Forelimb muscle (tissue), 1 donor: ENCODE measurements around the gene GALNTL6. TPM values are rescaled to one million over a fixed set of nuclear protein-coding genes. Genes with fewer than 3 reads are reported as not detected.

Experiments
- DNase-seq: peaks from one replicate; pipeline ENCODE4 v3.0.0-alpha.2; 2013; ENCODE audit warnings: low read depth
- polyA plus RNA-seq: library from polyadenylated mRNA; unstranded; fragments of 120-200 nt; gene quantifications from one replicate; pipeline ENCODE4 v1.2.1, GENCODE V29; 2013; ENCODE audit not compliant: insufficient read length

Gene GALNTL6
- 0.47 TPM for polyA plus RNA-seq

DNA sequence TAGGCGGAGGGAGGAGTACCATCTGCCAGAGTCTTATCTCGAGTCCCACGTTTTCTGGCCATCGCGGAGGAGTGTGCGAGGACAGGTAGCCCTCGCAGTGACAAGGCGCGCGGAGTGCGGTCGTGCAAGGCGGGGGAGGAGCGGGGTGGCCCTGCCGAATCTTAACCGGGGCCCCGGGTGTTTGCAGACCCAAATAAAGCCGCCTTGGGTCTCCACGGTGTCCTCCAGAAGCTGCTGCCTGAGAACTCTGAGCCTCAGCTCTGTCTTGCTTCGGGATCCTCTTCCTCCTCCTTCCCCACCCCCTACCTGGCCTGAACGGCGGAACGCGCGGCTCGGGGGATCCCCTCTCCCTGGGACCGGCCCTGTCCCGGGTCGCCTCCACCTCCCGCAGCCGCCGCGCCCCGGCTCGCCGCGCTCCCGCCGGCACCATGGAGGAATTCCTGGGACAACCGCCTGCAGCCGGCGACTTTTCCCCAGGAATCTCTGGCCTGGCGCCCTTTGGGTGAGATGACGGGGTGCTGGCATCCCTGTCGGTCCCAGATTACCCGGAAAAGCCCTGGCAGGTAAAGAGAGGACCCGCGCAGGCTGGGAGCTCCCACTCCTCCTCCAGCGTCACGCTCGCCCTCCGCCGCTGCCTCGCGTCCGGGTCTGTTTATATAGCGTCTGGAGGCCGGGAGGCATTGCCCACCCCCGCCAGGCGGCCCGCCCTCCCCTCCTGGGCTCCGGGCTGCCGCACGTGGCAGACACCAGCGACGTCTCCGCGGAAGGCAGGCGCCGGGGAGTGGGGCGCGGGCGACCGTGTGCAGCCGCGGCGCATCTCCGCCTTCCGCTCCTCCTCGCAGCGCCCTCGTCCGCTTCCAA lies at the start of gene GALNTL6:
TSS of gene GALNTL6 (plus strand) at position 740 of the 861 bp plus-strand sequence.
- DNase-seq, result no peak

GRCh38 chr4:171765514-171765913 lies 47.7 kb upstream of the GALNTL6 start:
- no peak for DNase-seq

- DNase-seq, result no peak
These were observed 38.5 kb upstream of the GALNTL6 start for GRCh38 chr4:171774642-171775190.

- DNase-seq, result no peak
These were observed 33.9 kb upstream of the GALNTL6 start for GRCh38 chr4:171779301-171779700.

- no peak for DNase-seq
These were observed 27.8 kb upstream of the GALNTL6 start for GRCh38 chr4:171785388-171785787.

GRCh38 chr4:171793723-171794122 lies 19.5 kb upstream of the GALNTL6 start:
- DNase-seq, result no peak

DNA sequence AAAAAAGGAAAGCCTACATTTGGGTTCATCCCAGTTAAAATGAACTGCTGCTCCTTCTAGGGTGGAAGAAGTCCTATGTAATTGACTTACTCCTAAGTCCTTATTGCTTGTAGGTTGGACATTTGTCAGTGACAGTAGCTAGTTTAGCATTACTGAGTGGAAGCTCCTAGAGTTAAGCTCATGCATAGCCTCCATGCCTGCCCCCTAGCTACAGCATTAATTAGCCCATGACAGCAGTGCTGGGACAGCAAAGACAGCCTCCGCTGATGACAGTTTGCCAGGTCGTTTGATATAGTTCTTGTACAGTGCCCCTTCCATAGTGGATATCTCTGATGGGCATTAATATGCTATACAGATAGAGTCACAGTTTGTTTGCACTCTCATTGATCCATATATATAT lies 18.7 kb upstream of the GALNTL6 start:
- no peak for DNase-seq

DNA sequence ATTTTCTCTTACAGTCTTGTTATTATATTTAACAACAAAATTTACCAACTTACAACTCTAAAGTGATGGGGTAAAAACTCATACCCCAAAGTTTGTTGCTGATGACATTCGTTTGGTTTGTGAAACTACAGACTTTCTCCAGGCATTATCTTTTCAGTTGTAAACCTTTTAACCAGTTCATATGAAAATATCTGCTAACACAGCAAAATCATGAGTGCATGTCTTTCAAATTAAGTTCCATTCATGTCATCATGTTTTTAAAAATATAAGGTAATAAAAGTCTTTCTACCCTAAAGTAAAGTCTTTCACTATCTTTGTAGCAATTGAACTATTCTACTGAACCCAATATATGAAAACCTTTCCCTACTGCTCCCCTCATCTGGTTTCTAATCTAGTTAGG lies 3.4 kb upstream of the GALNTL6 start:
- DNase-seq, result no peak

DNA sequence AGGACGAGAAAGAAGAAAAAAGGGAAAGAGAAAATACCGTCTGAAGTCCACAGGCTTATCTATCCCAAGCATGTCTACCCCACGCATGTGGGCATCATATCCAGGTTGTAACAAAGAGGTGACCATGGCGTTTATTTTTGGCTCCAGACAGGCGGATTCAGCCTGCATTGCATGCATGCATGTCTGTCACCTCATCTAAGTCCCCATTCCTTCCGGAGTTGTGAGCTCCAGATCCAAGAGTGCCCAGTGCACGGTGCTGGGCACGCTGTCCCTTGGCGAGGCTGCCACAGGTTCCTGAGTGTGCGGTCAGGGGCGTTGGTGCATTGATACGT lies 905 bp upstream of the GALNTL6 start:
- no peak for DNase-seq

DNA sequence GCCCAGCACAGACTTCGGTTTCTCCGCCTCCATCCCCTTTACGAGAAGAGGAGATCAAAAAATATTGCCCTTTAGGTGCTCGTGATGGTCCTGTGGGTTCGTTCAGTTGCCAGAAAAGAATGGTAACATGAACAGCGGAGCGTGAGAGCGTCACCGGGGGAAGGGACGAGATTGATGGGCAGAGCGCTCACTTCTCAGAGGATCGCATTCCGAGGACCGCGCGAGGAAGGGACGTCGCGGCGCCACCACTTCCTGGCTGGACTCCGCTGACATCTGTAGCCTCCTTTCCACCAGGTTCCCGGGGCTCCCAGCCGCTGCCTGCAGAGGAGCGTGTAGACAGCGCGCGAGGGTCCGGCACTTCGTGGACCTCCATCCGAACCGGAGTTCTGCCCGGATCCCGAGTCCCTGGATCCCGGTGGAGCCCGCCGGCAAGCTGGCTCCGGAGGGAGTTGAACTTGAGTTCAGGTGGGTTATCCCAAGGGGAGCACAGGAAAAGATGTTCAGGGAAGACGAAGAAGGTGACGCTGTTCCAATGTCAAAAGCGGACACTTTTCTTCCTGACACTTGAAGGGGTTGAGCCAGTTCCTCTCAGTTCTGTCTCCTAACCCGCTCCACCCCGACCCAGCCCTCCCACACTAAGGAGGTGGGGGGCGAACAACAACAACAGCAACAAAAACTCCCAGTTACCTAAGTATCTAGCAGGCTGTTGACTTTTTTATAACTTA lies 484 bp downstream of the GALNTL6 start:
- no peak for DNase-seq

DNA sequence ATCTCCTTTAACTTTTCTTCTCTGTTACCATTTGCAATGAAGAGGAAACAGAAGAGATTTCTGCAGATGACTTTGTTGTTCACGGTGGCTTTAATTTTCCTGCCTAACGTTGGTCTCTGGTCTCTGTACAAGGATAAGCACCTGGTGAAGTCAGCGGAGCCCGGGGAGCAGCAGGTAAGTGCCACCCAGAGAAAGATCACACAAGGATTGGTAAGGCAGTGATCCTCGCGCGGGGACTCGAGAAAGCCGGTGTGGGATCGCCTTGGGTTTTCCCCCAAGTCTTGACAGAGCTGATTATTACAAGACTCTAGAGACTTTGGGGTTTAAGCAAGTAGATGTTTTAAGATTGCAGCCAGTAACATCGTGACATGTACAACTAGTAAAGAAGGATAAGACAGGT lies 1.3 kb downstream of the GALNTL6 start:
- DNase-seq, result no peak

DNA sequence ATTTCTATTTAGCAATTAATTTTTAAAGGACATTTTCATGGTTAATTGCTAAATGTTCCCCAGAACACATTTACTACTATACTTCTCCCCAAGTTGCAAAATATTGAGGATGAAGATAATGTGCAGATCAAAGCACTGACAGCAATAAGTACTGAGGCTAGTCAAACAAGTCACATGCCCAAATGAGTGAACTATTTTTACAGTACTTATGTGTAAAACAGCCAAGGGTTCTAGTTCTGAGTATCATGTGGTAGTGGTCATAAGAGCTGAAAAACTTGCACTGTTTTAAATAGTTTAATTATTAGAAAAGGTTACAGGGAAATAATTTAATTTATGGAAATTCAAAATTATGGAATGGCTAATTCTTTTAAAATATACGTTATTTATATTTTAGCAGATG lies 3.8 kb downstream of the GALNTL6 start:
- DNase-seq, result no peak

GRCh38 chr4:171834640-171835039 lies 21.4 kb downstream of the GALNTL6 start:
- no peak for DNase-seq

GRCh38 chr4:171843456-171843855 lies 30.3 kb downstream of the GALNTL6 start:
- no peak for DNase-seq

DNA sequence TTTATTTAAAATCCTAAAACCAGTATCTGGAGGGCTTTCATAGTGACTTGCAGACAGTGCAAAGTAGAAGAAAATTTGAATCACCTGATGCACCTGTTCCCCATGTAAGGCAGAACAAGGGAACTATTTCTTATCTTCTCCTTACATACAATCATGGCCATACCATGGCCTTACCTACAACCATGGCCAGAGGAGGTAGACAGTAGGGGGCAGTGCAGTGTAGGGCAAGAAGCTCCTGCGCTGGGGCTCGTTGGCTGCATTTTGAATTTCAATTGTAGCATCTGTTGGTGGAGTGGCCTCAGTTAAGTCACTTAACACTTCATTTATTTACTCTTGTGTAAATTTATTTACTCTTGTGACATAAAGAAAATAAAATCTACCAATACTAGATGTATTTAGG lies 33.0 kb downstream of the GALNTL6 start:
- no peak for DNase-seq

GRCh38 chr4:171846893-171847292 lies 33.7 kb downstream of the GALNTL6 start:
- DNase-seq, result no peak

- DNase-seq, result no peak
These were observed 34.5 kb downstream of the GALNTL6 start for GRCh38 chr4:171847751-171848150.

- no peak for DNase-seq
These were observed 36.5 kb downstream of the GALNTL6 start for GRCh38 chr4:171849686-171850222.

GRCh38 chr4:171851295-171851694 lies 38.1 kb downstream of the GALNTL6 start:
- DNase-seq, result no peak

DNA sequence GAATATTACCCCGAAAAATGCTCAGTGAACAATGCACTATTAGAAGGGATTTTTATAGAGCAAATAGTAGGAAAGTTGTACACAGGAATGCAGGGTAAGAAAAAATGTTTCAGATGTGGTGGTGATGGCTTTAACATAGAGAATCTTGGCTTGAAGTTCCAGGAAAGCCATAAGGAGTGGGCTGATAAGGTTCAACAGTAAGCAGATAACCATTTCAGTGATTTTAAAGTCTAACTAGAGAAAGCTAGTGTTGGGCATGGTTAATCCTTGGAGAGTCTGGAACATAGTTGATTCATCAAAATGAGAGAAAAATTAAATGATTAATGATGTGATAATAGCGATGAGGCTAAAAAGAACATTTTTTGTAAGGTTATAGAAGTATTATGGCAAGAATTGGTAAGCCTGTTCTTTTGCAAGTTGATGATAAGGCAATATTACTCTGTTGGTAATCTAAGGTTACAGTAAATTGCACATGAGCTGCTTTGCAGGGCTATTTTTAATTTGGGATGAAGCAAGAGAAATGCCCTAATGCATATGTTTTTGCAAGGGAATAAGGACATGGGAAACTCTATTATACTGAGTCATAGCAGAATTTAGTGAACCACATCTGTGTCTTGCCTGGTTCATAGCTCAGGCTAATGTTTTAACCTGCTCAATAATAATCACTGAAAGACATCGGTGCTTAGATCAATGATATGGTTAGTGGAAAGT lies 44.3 kb downstream of the GALNTL6 start:
- no peak for DNase-seq

GRCh38 chr4:171875291-171875690 lies 62.1 kb downstream of the GALNTL6 start:
- DNase-seq, result no peak

DNA sequence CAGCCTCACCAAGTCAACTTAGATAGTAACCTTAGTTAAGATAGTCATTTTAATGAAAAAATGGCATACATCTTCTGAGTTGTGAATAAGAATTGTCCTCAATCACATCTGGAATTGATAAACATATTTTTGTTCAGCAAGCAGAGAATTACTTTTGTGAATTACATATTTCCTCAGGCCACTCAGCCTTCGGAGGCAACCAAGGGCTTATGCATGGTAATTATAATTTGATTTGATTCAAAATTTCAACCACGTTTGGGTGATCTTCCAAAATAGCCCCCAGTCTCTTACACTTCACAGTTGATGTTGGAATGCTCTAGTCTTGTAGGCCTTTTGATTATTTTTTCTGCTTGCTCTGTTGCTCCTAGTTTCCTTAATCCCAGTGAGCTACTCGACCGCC lies 63.4 kb downstream of the GALNTL6 start:
- DNase-seq, result no peak
